Measurements from ENCODE around the gene ABHD10. TPM values are rescaled to one million over a fixed set of nuclear protein-coding genes. Genes with fewer than 3 reads are reported as not detected.

Gene ABHD10
- 10 to 100 TPM; 38.4 to 56.3 (median 51.3) TPM for polyA plus RNA-seq (ENCODE audit: insufficient read length in 4 of 4)

- DNase-seq (ENCODE audit: low read depth in 4 of 4, low spot score in 3 of 4): peak; percentile 94 to 99 (median 96)
These were observed at the start of gene ABHD10 for GRCh38 chr3:111978583-111979433. TSS of gene ABHD10 (plus strand) at chr3:111979026. CDS start at chr3:111979062, 36 bp downstream.

GRCh38 chr3:111929484-111929883, 49.3 kb upstream of the ABHD10 start:
- DNase-seq (ENCODE audit: low read depth in 4 of 4, low spot score in 3 of 4): no peak

- no peak for DNase-seq (ENCODE audit: low read depth in 4 of 4, low spot score in 3 of 4)
These were observed 45.9 kb upstream of the ABHD10 start for GRCh38 chr3:111932946-111933345.

- DNase-seq (ENCODE audit: low read depth in 4 of 4, low spot score in 3 of 4): no peak
These were observed 42.5 kb upstream of the ABHD10 start for GRCh38 chr3:111936191-111936841.

- no peak for DNase-seq (ENCODE audit: low read depth in 4 of 4, low spot score in 3 of 4)
These were observed 41.9 kb upstream of the ABHD10 start for GRCh38 chr3:111936967-111937366.

- DNase-seq (ENCODE audit: low read depth in 4 of 4, low spot score in 3 of 4): no peak
These were observed 41.0 kb upstream of the ABHD10 start for GRCh38 chr3:111937871-111938270.

- DNase-seq (ENCODE audit: low read depth in 4 of 4, low spot score in 3 of 4): no peak
These were observed 39.0 kb upstream of the ABHD10 start for GRCh38 chr3:111939873-111940272.

- DNase-seq (ENCODE audit: low read depth in 4 of 4, low spot score in 3 of 4): no peak
These were observed 35.3 kb upstream of the ABHD10 start for GRCh38 chr3:111943533-111943932.

- DNase-seq (ENCODE audit: low read depth in 4 of 4, low spot score in 3 of 4): no peak
These were observed 34.5 kb upstream of the ABHD10 start for GRCh38 chr3:111944372-111944771.

GRCh38 chr3:111947231-111947630, 31.6 kb upstream of the ABHD10 start:
- no peak for DNase-seq (ENCODE audit: low read depth in 4 of 4, low spot score in 3 of 4)

- no peak for DNase-seq (ENCODE audit: low read depth in 4 of 4, low spot score in 3 of 4)
These were observed 30.0 kb upstream of the ABHD10 start for GRCh38 chr3:111948786-111949185.

- no peak for DNase-seq (ENCODE audit: low read depth in 4 of 4, low spot score in 3 of 4)
These were observed 29.1 kb upstream of the ABHD10 start for GRCh38 chr3:111949712-111950111.

GRCh38 chr3:111951032-111951431, 27.8 kb upstream of the ABHD10 start:
- DNase-seq (ENCODE audit: low read depth in 4 of 4, low spot score in 3 of 4): no peak

GRCh38 chr3:111952086-111952485, 26.7 kb upstream of the ABHD10 start:
- DNase-seq (ENCODE audit: low read depth in 4 of 4, low spot score in 3 of 4): no peak

- DNase-seq (ENCODE audit: low read depth in 4 of 4, low spot score in 3 of 4): no peak
These were observed 25.9 kb upstream of the ABHD10 start for GRCh38 chr3:111952866-111953450.

GRCh38 chr3:111954228-111954990, 24.4 kb upstream of the ABHD10 start:
- no peak for DNase-seq (ENCODE audit: low read depth in 4 of 4, low spot score in 3 of 4)

- no peak for DNase-seq (ENCODE audit: low read depth in 4 of 4, low spot score in 3 of 4)
These were observed 22.9 kb upstream of the ABHD10 start for GRCh38 chr3:111955876-111956275.

GRCh38 chr3:111956449-111956848, 22.4 kb upstream of the ABHD10 start:
- DNase-seq (ENCODE audit: low read depth in 4 of 4, low spot score in 3 of 4): no peak

GRCh38 chr3:111956995-111957734, 21.7 kb upstream of the ABHD10 start:
- no peak for DNase-seq (ENCODE audit: low read depth in 4 of 4, low spot score in 3 of 4)

Measured in left renal pelvis (tissue), 4 donors.